Kidney glomerular epithelial cell (primary cell): ENCODE data around the gene TEDC1.

Experiments
- DNase-seq: peaks from one replicate; lab custom pipeline; 2025; lab: John Stamatoyannopoulos, UW

Gene TEDC1

GRCh38 chr14:105486163-105486973, 4.7 kb upstream of the TEDC1 start, which contains the start of gene CRIP1:
TSS of gene CRIP1 (plus strand) at chr14:105486886. CDS start at chr14:105487260, 374 bp downstream.
- DNase-seq, result no peak

- no peak for DNase-seq
Observed at GRCh38 chr14:105486974-105487448, 4.0 kb upstream of the TEDC1 start.

GRCh38 chr14:105487449-105487985, 3.5 kb upstream of the TEDC1 start:
- no peak for DNase-seq

- DNase-seq, result no peak
Observed at GRCh38 chr14:105487986-105488777, 2.9 kb upstream of the TEDC1 start.

GRCh38 chr14:105488781-105489541, 2.1 kb upstream of the TEDC1 start:
- DNase-seq, result no peak

- DNase-seq, result peak; percentile 89
Observed at GRCh38 chr14:105489542-105490266, 1.3 kb upstream of the TEDC1 start.

GRCh38 chr14:105490267-105490571, 827 bp upstream of the TEDC1 start:
- no peak for DNase-seq

GRCh38 chr14:105491366-105491973, 424 bp downstream of the TEDC1 start:
- peak; percentile 44 for DNase-seq

- no peak for DNase-seq
Observed at GRCh38 chr14:105492031-105492970, 1.3 kb downstream of the TEDC1 start.

- no peak for DNase-seq
Observed at GRCh38 chr14:105492971-105493871, 2.2 kb downstream of the TEDC1 start.

GRCh38 chr14:105493921-105494605, 3.0 kb downstream of the TEDC1 start:
- no peak for DNase-seq

GRCh38 chr14:105494606-105494929, 3.5 kb downstream of the TEDC1 start:
- DNase-seq, result no peak

- DNase-seq, result no peak
Observed at GRCh38 chr14:105495101-105495989, 4.3 kb downstream of the TEDC1 start.

- no peak for DNase-seq
Observed at GRCh38 chr14:105495990-105496830, 5.2 kb downstream of the TEDC1 start.

GRCh38 chr14:105496831-105497591, 6.0 kb downstream of the TEDC1 start:
- DNase-seq, result no peak
